NOMO-1 (cell line): ENCODE measurements around the gene CSTF3.
"Not testable (repeated sequence)": the region's sequence is repeated elsewhere in the genome, so short reads cannot be mapped to it uniquely, and the experiment has no call there.

Source experiments
- DNase-seq, 2 experiments: peaks; one replicate each; lab custom pipeline; 2025; ENCODE audit not compliant: unreplicated experiment in 2 of 2; lab: John Stamatoyannopoulos, UW

The CSTF3 gene

GRCh38 chr11:33161120-33162005 is at the start of gene CSTF3:
TSS of gene CSTF3 (minus strand) at chr11:33161480. CDS start at chr11:33161325, 155 bp downstream.
- peak; percentile 94 to 97 for DNase-seq

- DNase-seq = no peak
Measured at GRCh38 chr11:33208150-33208549, 46.9 kb upstream of the CSTF3 start.

- DNase-seq = no peak
Measured at GRCh38 chr11:33207408-33207985, 46.2 kb upstream of the CSTF3 start.

GRCh38 chr11:33197915-33198727 is 36.8 kb upstream of the CSTF3 start:
- peak; percentile 83 to 94 for DNase-seq

GRCh38 chr11:33195462-33196173 is 34.3 kb upstream of the CSTF3 start:
- peak; percentile 65 to 69 for DNase-seq

- no peak for DNase-seq
Measured at GRCh38 chr11:33194455-33194854, 33.2 kb upstream of the CSTF3 start.

- no peak for DNase-seq
Measured at GRCh38 chr11:33191467-33191866, 30.2 kb upstream of the CSTF3 start.

- DNase-seq = peak in 1 of 2 experiments; percentile 51
Measured at GRCh38 chr11:33187998-33188722, 26.9 kb upstream of the CSTF3 start.

- DNase-seq = no peak
Measured at GRCh38 chr11:33185756-33186155, 24.5 kb upstream of the CSTF3 start.

GRCh38 chr11:33182246-33182878 is 21.1 kb upstream of the CSTF3 start:
- no peak for DNase-seq

- DNase-seq = no peak
Measured at GRCh38 chr11:33179348-33179803, 18.1 kb upstream of the CSTF3 start.

- no peak for DNase-seq
Measured at GRCh38 chr11:33178443-33179180, 17.3 kb upstream of the CSTF3 start.

GRCh38 chr11:33177676-33178336 is 16.5 kb upstream of the CSTF3 start:
- DNase-seq = no peak

- not testable (repeated sequence) for DNase-seq
Measured at GRCh38 chr11:33176760-33177159, 15.5 kb upstream of the CSTF3 start.

GRCh38 chr11:33172996-33173395 is 11.7 kb upstream of the CSTF3 start:
- no peak for DNase-seq

GRCh38 chr11:33172345-33172744 is 11.1 kb upstream of the CSTF3 start:
- no peak for DNase-seq

- no peak for DNase-seq
Measured at GRCh38 chr11:33171251-33171650, 10.0 kb upstream of the CSTF3 start.

GRCh38 chr11:33168709-33169200 is 7.5 kb upstream of the CSTF3 start:
- no peak for DNase-seq
